Skin epidermis (tissue), 12 donors: ENCODE results near the gene CPNE5.

ENCODE experiments used
- H3K27ac ChIP-seq, 21 experiments: fragments of 200-600 bp; sonication (generic) in 11 of 21; one replicate each; pipeline ENCODE4 v1.5.0; 2020; ENCODE audit warnings: mild to moderate bottlenecking in 3 of 21, inconsistent platforms in 2 of 21, moderate library complexity in 2 of 21
- H3K4me3 ChIP-seq, 7 experiments: fragments of 200-600 bp; sonication (generic) in 2 of 7; one replicate each; pipeline ENCODE4 v1.5.0; 2020; ENCODE audit warnings: inconsistent platforms in 2 of 7, mild to moderate bottlenecking in 2 of 7, moderate library complexity in 1 of 7

CPNE5 gene

GRCh38 chr6:36777801-36778200 is 61.4 kb downstream of the CPNE5 start:
- H3K27ac ChIP-seq, result no peak overlapping the region
- H3K4me3 ChIP-seq, result no peak overlapping the region

- H3K4me3 ChIP-seq, result no peak overlapping the region
Observed at GRCh38 chr6:36776167-36776566, 63.1 kb downstream of the CPNE5 start.

GRCh38 chr6:36774331-36774730 is 64.9 kb downstream of the CPNE5 start:
- Histone ChIP-seq H3K27ac (no peak overlapping the region), H3K4me3 (no peak overlapping the region)

More at GRCh38 chr6:36776167-36776566, 63.1 kb downstream of the CPNE5 start:
- no peak overlapping the region for H3K27ac ChIP-seq

- H3K27ac ChIP-seq, result no peak overlapping the region
- H3K4me3 ChIP-seq, result no peak overlapping the region
Observed at GRCh38 chr6:36772397-36772796, 66.8 kb downstream of the CPNE5 start.

- H3K27ac ChIP-seq, result peak overlapping the region in 1 of 21 experiments; percentile 40
- no peak overlapping the region for H3K4me3 ChIP-seq
Observed at GRCh38 chr6:36771145-36771544, 68.1 kb downstream of the CPNE5 start.

- Histone ChIP-seq H3K27ac (peak overlapping the region in 13 of 21 experiments; percentile 10 to 74 (median 29)), H3K4me3 (no peak overlapping the region)
Observed at GRCh38 chr6:36769676-36770499, 69.4 kb downstream of the CPNE5 start.

- Histone ChIP-seq H3K27ac (peak overlapping the region in 11 of 21 experiments; percentile 12 to 74 (median 32)), H3K4me3 (no peak overlapping the region)
Observed at GRCh38 chr6:36769183-36769675, 70.0 kb downstream of the CPNE5 start.

- no peak overlapping the region for H3K4me3 ChIP-seq
- peak overlapping the region in 1 of 21 experiments; percentile 23 for H3K27ac ChIP-seq
Observed at GRCh38 chr6:36766399-36766945, 72.8 kb downstream of the CPNE5 start.

- Histone ChIP-seq H3K4me3 (no peak overlapping the region), H3K27ac (peak overlapping the region in 2 of 21 experiments; percentile 23 to 25)
Observed at GRCh38 chr6:36765594-36766398, 73.4 kb downstream of the CPNE5 start.

GRCh38 chr6:36765190-36765589 is 74.1 kb downstream of the CPNE5 start:
- Histone ChIP-seq H3K27ac (peak overlapping the region in 1 of 21 experiments; percentile 25), H3K4me3 (no peak overlapping the region)

GRCh38 chr6:36762123-36762522 is 77.1 kb downstream of the CPNE5 start:
- Histone ChIP-seq H3K27ac (no peak overlapping the region), H3K4me3 (no peak overlapping the region)

- H3K4me3 ChIP-seq, result no peak overlapping the region
Observed at GRCh38 chr6:36760685-36761435, 78.4 kb downstream of the CPNE5 start.

GRCh38 chr6:36759148-36759759 is 80.0 kb downstream of the CPNE5 start:
- Histone ChIP-seq H3K4me3 (no peak overlapping the region), H3K27ac (no peak overlapping the region)

More at GRCh38 chr6:36760685-36761435, 78.4 kb downstream of the CPNE5 start:
- no peak overlapping the region for H3K27ac ChIP-seq

GRCh38 chr6:36758516-36759147 is 80.6 kb downstream of the CPNE5 start:
- Histone ChIP-seq H3K27ac (no peak overlapping the region), H3K4me3 (no peak overlapping the region)

GRCh38 chr6:36757943-36758508 is 81.2 kb downstream of the CPNE5 start:
- no peak overlapping the region for H3K4me3 ChIP-seq
- H3K27ac ChIP-seq, result peak overlapping the region in 6 of 21 experiments; percentile 12 to 76 (median 44)

GRCh38 chr6:36757206-36757605 is 82.0 kb downstream of the CPNE5 start:
- Histone ChIP-seq H3K4me3 (no peak overlapping the region), H3K27ac (peak overlapping the region in 12 of 21 experiments; percentile 16 to 79 (median 56))

GRCh38 chr6:36756786-36757185 is 82.5 kb downstream of the CPNE5 start:
- H3K4me3 ChIP-seq, result no peak overlapping the region
- H3K27ac ChIP-seq, result peak overlapping the region in 13 of 21 experiments; percentile 35 to 79 (median 55)
